HL-60 (cell line): Measurements from ENCODE around the gene LRBA.

Source experiments
- DNase-seq, 2 experiments: peaks; one replicate each; pipeline ENCODE4 v3.0.0-alpha.2; 2010 to 2020; ENCODE audit warnings: low read depth in 1 of 2, low spot score in 1 of 2
- H3K27ac ChIP-seq: fragments of 250-450 bp; sonication (Bioruptor Pico); replicated peaks from 2 replicates; pipeline ENCODE4 v1.5.1; 2020; ENCODE audit warnings: mild to moderate bottlenecking, moderate library complexity
- H3K27me3 ChIP-seq: fragments of 250-450 bp; sonication (Bioruptor Pico); 2 replicates; pipeline ENCODE4 v1.5.1; 2021; ENCODE audit warnings: mild to moderate bottlenecking, moderate library complexity; ENCODE audit not compliant: insufficient read depth, poor library complexity, severe bottlenecking
- H3K4me3 ChIP-seq: replicated peaks from 2 replicates; pipeline ENCODE4 v1.5.1; 2011; ENCODE audit warnings: mild to moderate bottlenecking, control low read depth, low read length; ENCODE audit not compliant: insufficient read depth
- GABPA ChIP-seq: IDR thresholded peaks from 2 replicates; pipeline ENCODE4 v1.6.1; 2012; ENCODE audit warnings: low read depth
- POLR2AphosphoS5 ChIP-seq: IDR thresholded peaks from 2 replicates; pipeline ENCODE4 v1.6.1; 2012; ENCODE audit warnings: low read depth
- SPI1 ChIP-seq: IDR thresholded peaks from 2 replicates; pipeline ENCODE4 v1.6.1; 2012; ENCODE audit warnings: low read depth, mild to moderate bottlenecking, borderline replicate concordance
- TF ChIP-seq, protein P1 (sequence below): IDR thresholded peaks from one replicate; pipeline ENCODE4 v1.5.1; 2011; ENCODE audit warnings: low read length, control low read depth, inconsistent platforms; ENCODE audit not compliant: insufficient read depth
- TF ChIP-seq, protein P2 (sequence below): IDR thresholded peaks from 2 replicates; pipeline ENCODE4 v1.6.1; 2012; ENCODE audit warnings: low read depth; ENCODE audit not compliant: insufficient replicate concordance

Gene LRBA

DNA sequence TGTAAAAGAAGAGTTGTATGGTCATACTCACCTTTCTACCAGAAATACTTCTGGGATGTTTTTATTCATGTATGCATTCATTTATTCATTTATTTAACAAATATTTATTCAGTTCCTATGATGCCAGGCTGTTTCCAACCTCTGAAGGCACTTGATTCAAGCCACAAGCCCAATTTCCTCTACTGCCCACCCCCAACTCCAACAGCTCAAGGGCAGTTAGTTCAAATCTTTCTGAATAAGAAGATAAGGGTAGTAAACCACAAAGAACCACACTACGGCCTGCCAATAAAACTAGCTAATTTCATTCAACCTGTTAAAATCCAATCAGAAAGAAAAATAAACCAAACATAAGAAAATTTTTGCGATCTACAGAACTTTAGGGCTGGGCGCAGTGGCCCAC, 31.2 kb downstream of the LRBA start:
- H3K4me3 ChIP-seq: no peak overlapping the region
- DNase-seq: no peak
- no peaks in the 10 kb centered on the region for H3K27me3 ChIP-seq
- no peak overlapping the region for H3K27ac ChIP-seq
- TF ChIP-seq SPI1 (no peak), POLR2AphosphoS5 (no peak), GABPA (no peak)
- TF ChIP-seq, protein P1, sequence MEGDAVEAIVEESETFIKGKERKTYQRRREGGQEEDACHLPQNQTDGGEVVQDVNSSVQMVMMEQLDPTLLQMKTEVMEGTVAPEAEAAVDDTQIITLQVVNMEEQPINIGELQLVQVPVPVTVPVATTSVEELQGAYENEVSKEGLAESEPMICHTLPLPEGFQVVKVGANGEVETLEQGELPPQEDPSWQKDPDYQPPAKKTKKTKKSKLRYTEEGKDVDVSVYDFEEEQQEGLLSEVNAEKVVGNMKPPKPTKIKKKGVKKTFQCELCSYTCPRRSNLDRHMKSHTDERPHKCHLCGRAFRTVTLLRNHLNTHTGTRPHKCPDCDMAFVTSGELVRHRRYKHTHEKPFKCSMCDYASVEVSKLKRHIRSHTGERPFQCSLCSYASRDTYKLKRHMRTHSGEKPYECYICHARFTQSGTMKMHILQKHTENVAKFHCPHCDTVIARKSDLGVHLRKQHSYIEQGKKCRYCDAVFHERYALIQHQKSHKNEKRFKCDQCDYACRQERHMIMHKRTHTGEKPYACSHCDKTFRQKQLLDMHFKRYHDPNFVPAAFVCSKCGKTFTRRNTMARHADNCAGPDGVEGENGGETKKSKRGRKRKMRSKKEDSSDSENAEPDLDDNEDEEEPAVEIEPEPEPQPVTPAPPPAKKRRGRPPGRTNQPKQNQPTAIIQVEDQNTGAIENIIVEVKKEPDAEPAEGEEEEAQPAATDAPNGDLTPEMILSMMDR: no peak
- TF ChIP-seq, protein P2, sequence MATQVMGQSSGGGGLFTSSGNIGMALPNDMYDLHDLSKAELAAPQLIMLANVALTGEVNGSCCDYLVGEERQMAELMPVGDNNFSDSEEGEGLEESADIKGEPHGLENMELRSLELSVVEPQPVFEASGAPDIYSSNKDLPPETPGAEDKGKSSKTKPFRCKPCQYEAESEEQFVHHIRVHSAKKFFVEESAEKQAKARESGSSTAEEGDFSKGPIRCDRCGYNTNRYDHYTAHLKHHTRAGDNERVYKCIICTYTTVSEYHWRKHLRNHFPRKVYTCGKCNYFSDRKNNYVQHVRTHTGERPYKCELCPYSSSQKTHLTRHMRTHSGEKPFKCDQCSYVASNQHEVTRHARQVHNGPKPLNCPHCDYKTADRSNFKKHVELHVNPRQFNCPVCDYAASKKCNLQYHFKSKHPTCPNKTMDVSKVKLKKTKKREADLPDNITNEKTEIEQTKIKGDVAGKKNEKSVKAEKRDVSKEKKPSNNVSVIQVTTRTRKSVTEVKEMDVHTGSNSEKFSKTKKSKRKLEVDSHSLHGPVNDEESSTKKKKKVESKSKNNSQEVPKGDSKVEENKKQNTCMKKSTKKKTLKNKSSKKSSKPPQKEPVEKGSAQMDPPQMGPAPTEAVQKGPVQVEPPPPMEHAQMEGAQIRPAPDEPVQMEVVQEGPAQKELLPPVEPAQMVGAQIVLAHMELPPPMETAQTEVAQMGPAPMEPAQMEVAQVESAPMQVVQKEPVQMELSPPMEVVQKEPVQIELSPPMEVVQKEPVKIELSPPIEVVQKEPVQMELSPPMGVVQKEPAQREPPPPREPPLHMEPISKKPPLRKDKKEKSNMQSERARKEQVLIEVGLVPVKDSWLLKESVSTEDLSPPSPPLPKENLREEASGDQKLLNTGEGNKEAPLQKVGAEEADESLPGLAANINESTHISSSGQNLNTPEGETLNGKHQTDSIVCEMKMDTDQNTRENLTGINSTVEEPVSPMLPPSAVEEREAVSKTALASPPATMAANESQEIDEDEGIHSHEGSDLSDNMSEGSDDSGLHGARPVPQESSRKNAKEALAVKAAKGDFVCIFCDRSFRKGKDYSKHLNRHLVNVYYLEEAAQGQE: no peak

DNA sequence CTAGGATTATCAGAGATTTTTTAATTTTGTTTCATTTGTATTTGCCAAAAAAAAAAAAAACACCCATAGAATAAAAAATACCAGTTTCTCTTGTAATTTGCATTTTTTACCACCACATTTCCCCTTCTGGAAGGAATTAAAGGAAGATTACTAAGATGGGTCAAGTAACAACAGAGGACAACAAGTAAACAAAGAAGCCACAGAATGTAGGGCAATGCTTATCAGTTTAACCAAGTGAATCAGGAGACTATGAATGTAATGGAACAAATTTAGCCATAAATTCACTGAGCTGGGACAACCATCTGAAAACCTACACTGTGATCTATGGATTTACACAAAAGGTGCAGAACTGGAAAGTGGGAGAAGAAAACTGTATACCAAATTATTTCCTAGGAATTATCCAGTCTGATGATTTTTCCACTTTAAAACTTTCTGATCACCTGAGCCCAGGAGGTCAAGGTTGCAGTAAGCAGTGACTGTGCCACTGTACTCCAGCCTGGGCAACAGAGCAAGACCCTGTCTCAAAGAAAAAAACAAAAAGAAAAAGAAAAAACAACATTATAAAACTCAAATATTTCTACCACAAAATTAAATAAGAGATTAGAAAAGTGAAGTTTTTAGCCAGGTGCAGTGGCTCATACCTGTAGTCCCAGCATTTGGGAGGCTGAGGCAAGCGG, 32.4 kb downstream of the LRBA start:
- TF ChIP-seq, protein P2: no peak
- TF ChIP-seq SPI1 (no peak), GABPA (no peak), POLR2AphosphoS5 (no peak)
- TF ChIP-seq, protein P1: no peak
- H3K4me3 ChIP-seq: no peak overlapping the region
- H3K27ac ChIP-seq: no peak overlapping the region
- no peaks in the 10 kb centered on the region for H3K27me3 ChIP-seq
- no peak for DNase-seq

DNA sequence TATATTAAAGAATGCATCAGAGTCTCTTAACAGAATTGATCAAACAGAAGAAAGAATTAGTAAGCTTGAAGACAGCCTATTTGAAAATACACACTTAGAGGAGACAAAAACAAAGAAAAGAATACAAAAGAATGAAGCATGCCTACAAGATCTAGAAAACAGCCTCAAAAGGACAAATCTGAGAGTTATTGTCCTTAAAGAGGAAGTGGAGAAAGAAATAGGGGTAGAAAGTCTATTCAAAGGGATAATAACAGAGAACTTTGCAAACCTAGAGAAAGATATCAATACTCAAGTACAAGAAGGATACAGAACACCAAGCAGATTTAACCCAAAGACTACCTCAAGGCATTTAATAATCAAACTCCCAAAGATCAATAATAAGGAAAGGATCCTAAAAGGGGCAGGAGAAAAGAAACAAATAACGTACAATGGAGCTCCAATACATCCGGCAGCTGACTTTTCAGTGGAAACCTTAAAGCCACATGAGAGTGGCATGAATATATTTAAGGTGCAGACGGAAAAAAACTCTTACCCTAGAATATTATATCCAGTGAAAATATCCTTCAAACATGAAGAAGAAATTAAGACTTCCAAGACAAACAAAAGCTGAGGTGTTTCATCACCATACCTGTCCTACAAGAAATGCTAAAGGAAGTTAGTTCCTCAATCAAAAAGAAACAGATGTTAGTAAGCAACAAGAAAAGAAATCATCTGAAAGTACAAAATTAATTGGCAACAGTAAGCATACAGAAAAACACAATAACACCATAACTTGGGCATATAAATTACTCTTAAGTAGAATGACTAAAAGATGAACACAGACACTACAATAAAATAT, 36.1 kb downstream of the LRBA start:
- H3K27me3 ChIP-seq: no peaks in the 10 kb centered on the region
- TF ChIP-seq SPI1 (peak; percentile 74), GABPA (no peak)
- TF ChIP-seq, protein P2: no peak
- no peak overlapping the region for H3K4me3 ChIP-seq
- DNase-seq: no peak
- H3K27ac ChIP-seq: no peak overlapping the region
